Lower leg skin (tissue), 4 donors: ENCODE results near the gene MEIKIN. TPM values are rescaled to one million over a fixed set of nuclear protein-coding genes. Genes with fewer than 3 reads are reported as not detected.

Source experiments
- DNase-seq, 2 donors: peaks; one replicate each; pipeline ENCODE4 v3.0.0-alpha.2; 2019; ENCODE audit warnings: low spot score in 2 of 2
- H3K4me3 ChIP-seq: fragments of 200-600 bp; sonication (generic); 2 replicates; pipeline ENCODE4 v1.5.1; 2017; ENCODE audit warnings: mild to moderate bottlenecking, low read depth; ENCODE audit not compliant: poor library complexity, severe bottlenecking
- CTCF ChIP-seq, 3 donors: fragments of 450-650 bp; IDR thresholded peaks; one replicate each; pipeline ENCODE4 v1.5.1; 2016; ENCODE audit warnings: antibody characterized with exemption in 3 of 3, mild to moderate bottlenecking in 3 of 3, moderate library complexity in 2 of 3
- POLR2A ChIP-seq, 2 donors: fragments of 450-650 bp; IDR thresholded peaks; one replicate each; pipeline ENCODE4 v1.6.1; 2016 to 2017; ENCODE audit warnings: antibody characterized with exemption in 2 of 2, mild to moderate bottlenecking in 1 of 2, moderate library complexity in 1 of 2
- WGBS, 2 donors: methylation state at CpG; one replicate each; pipeline ENCODE4 v1.1.5; 2018; 5-methylcytosine and 5-hydroxymethylcytosine counted together
- intact Hi-C: fragments of 100-400 bp; cut with DNase I; formaldehyde crosslinking; loops from one replicate; pipeline ENCODE4 v1.15.0; 2023; ENCODE audit warnings: low total_unique reads
- total RNA-seq, 4 donors: library from RNA; depleted of rRNA; stranded (reverse); fragments of >200 nt; gene quantifications; one replicate each; pipeline ENCODE4 v1.1.0, GENCODE V29; 2016

The MEIKIN gene
- total RNA-seq, 4 donors from 2014 or later: not detected

GRCh38 chr5:131959136-131959535 is 13.7 kb upstream of the MEIKIN start:
- WGBS, 2 donors: 84 to 85% methylated on average over 5 of the region's 5 CpGs
- intact Hi-C loops: no loop called here
- no peak for DNase-seq
- no peak for TF ChIP-seq CTCF (IDR thresholded peaks at IDR 0.05)
- TF ChIP-seq POLR2A (IDR thresholded peaks at IDR 0.05): no peak
- no peak overlapping the region for H3K4me3 ChIP-seq

- TF ChIP-seq POLR2A (IDR thresholded peaks at IDR 0.05) (no peak), CTCF (IDR thresholded peaks at IDR 0.05) (no peak)
- H3K4me3 ChIP-seq: no peak overlapping the region
- no peak for DNase-seq
- 77 to 80% methylated on average over 8 of the region's 8 CpGs for WGBS, 2 donors
- intact Hi-C loops: no loop called here
Measured at GRCh38 chr5:131957721-131958441, 12.4 kb upstream of the MEIKIN start.

- no peak for DNase-seq
- no peak overlapping the region for H3K4me3 ChIP-seq
- intact Hi-C loops: no loop called here
- TF ChIP-seq POLR2A (IDR thresholded peaks at IDR 0.05): no peak
- no peak for TF ChIP-seq CTCF (IDR thresholded peaks at IDR 0.05)
Measured at GRCh38 chr5:131953969-131954368, 8.5 kb upstream of the MEIKIN start.

- 42 to 59% methylated on average over 3 of the region's 3 CpGs for WGBS, 2 donors
- no peak overlapping the region for H3K4me3 ChIP-seq
- DNase-seq: no peak
Measured at GRCh38 chr5:131952301-131952857, 6.9 kb upstream of the MEIKIN start.

GRCh38 chr5:131950706-131951105 is 5.2 kb upstream of the MEIKIN start:
- 94 to 98% methylated on average over 1 of the region's 1 CpG for WGBS, 2 donors
- no peak for TF ChIP-seq POLR2A (IDR thresholded peaks at IDR 0.05)
- no peak for TF ChIP-seq CTCF (IDR thresholded peaks at IDR 0.05)
- no peak overlapping the region for H3K4me3 ChIP-seq
- DNase-seq: no peak
- intact Hi-C loops: no loop called here

More at GRCh38 chr5:131952301-131952857, 6.9 kb upstream of the MEIKIN start:
- TF ChIP-seq POLR2A (IDR thresholded peaks at IDR 0.05) (no peak), CTCF (IDR thresholded peaks at IDR 0.05) (no peak)
- intact Hi-C loops: no loop called here
